Trophoblast cell (in vitro differentiated cells and primary cell): ENCODE results near the gene CYB5RL. TPM values are rescaled to one million over a fixed set of nuclear protein-coding genes. Genes with fewer than 3 reads are reported as not detected.

Source experiments
- DNase-seq, 2 donors: peaks; one replicate each; pipeline ENCODE4 v3.0.0-alpha.2; 2016
- H2AFZ ChIP-seq: 2 replicates; pipeline ENCODE4 v1.6.1; 2013; ENCODE audit warnings: low read length, moderate library complexity, mild to moderate bottlenecking; ENCODE audit not compliant: insufficient read depth, poor library complexity
- H2AK5ac ChIP-seq: 2 replicates; pipeline ENCODE4 v1.6.1; 2013; ENCODE audit warnings: mild to moderate bottlenecking, low read length
- H2BK120ac ChIP-seq: 2 replicates; pipeline ENCODE4 v1.6.1; 2013; ENCODE audit warnings: low read length, mild to moderate bottlenecking, moderate library complexity; ENCODE audit not compliant: insufficient read depth, poor library complexity
- H2BK12ac ChIP-seq: 2 replicates; pipeline ENCODE4 v1.6.1; 2013; ENCODE audit warnings: mild to moderate bottlenecking, low read length, moderate library complexity
- H2BK5ac ChIP-seq: 2 replicates; pipeline ENCODE4 v1.6.1; 2013; ENCODE audit warnings: low read length, low read depth, moderate library complexity, mild to moderate bottlenecking; ENCODE audit not compliant: poor library complexity
- H3K14ac ChIP-seq: 2 replicates; pipeline ENCODE4 v1.6.1; 2013; ENCODE audit warnings: mild to moderate bottlenecking, low read length
- H3K18ac ChIP-seq: 2 replicates; pipeline ENCODE4 v1.6.1; 2013; ENCODE audit warnings: mild to moderate bottlenecking, low read length
- H3K23ac ChIP-seq: 2 replicates; pipeline ENCODE4 v1.6.1; 2013; ENCODE audit warnings: low read length
- H3K27ac ChIP-seq: 2 replicates; pipeline ENCODE4 v1.5.1; 2013; ENCODE audit warnings: low read depth, mild to moderate bottlenecking, inconsistent platforms, low read length, moderate library complexity
- H3K27me3 ChIP-seq: 2 replicates; pipeline ENCODE4 v1.6.1; 2013; ENCODE audit warnings: inconsistent platforms, mild to moderate bottlenecking, low read length, moderate library complexity; ENCODE audit not compliant: insufficient read depth
- H3K36me3 ChIP-seq, 2 experiments: 1 replicate in 1 of 2; 2 replicates in 1 of 2; pipeline ENCODE4 v1.6.1; 2013; ENCODE audit warnings: low read length in 2 of 2, mild to moderate bottlenecking in 2 of 2, moderate library complexity in 1 of 2; ENCODE audit not compliant: insufficient read depth in 2 of 2, control insufficient read depth in 1 of 2
- H3K4ac ChIP-seq: 2 replicates; pipeline ENCODE4 v1.6.1; 2013; ENCODE audit warnings: low read depth, mild to moderate bottlenecking, low read length, moderate library complexity
- H3K4me1 ChIP-seq, 2 experiments: 1 replicate in 1 of 2; 2 replicates in 1 of 2; pipeline ENCODE4 v1.6.1; 2013; ENCODE audit warnings: low read length in 2 of 2, mild to moderate bottlenecking in 2 of 2, moderate library complexity in 1 of 2; ENCODE audit not compliant: insufficient read depth in 2 of 2, control insufficient read depth in 1 of 2
- H3K4me2 ChIP-seq: 2 replicates; pipeline ENCODE4 v1.6.1; 2013; ENCODE audit warnings: inconsistent platforms, mild to moderate bottlenecking, low read length, moderate library complexity
- H3K4me3 ChIP-seq: 2 replicates; pipeline ENCODE4 v1.5.1; 2013; ENCODE audit warnings: mild to moderate bottlenecking, low read depth, low read length, inconsistent platforms
- H3K79me1 ChIP-seq: one replicate; pipeline ENCODE4 v1.6.1; 2013; ENCODE audit warnings: low read length
- H3K79me2 ChIP-seq: 2 replicates; pipeline ENCODE4 v1.6.1; 2013; ENCODE audit warnings: low read length, mild to moderate bottlenecking; ENCODE audit not compliant: control insufficient read depth, insufficient read depth, poor library complexity
- H3K9ac ChIP-seq: 2 replicates; pipeline ENCODE4 v1.6.1; 2013; ENCODE audit warnings: mild to moderate bottlenecking, low read length
- H3K9me3 ChIP-seq: 2 replicates; pipeline ENCODE4 v1.6.1; 2013; ENCODE audit warnings: low read depth, mild to moderate bottlenecking, control low read depth, inconsistent platforms, low read length; ENCODE audit not compliant: insufficient read depth
- H4K12ac ChIP-seq: 2 replicates; pipeline ENCODE4 v1.6.1; 2013; ENCODE audit warnings: low read depth, mild to moderate bottlenecking, low read length, moderate library complexity
- H4K8ac ChIP-seq: 2 replicates; pipeline ENCODE4 v1.6.1; 2013; ENCODE audit warnings: low read depth, mild to moderate bottlenecking, low read length, moderate library complexity
- H4K91ac ChIP-seq: one replicate; pipeline ENCODE4 v1.6.1; 2013; ENCODE audit warnings: low read depth, mild to moderate bottlenecking, low read length, moderate library complexity
- whole genome bisulfite sequencing: extraction: QIAGEN DNeasy Blood & Tissue Kit; methylation state at CpG from one replicate; pipeline ENCODE4 v1.1.7; 2013; ENCODE audit warnings: missing lambda C conversion rate; ENCODE audit not compliant: insufficient read length, insufficient coverage; ENCODE audit errors: extremely low coverage; 5-methylcytosine and 5-hydroxymethylcytosine counted together
- polyA plus RNA-seq: library from polyadenylated mRNA; stranded (reverse); fragments of 200-250 nt; gene quantifications from 2 replicates; pipeline ENCODE4 v1.2.3, GENCODE V29; 2013

CYB5RL gene, protein sequence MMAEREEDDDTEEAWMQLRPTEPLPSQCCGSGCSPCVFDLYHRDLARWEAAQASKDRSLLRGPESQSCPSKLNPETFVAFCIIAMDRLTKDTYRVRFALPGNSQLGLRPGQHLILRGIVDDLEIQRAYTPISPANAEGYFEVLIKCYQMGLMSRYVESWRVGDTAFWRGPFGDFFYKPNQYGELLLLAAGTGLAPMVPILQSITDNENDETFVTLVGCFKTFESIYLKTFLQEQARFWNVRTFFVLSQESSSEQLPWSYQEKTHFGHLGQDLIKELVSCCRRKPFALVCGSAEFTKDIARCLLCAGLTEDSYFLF
- polyA plus RNA-seq: 2.4 and 2.5 TPM in 2 replicates

DNA sequence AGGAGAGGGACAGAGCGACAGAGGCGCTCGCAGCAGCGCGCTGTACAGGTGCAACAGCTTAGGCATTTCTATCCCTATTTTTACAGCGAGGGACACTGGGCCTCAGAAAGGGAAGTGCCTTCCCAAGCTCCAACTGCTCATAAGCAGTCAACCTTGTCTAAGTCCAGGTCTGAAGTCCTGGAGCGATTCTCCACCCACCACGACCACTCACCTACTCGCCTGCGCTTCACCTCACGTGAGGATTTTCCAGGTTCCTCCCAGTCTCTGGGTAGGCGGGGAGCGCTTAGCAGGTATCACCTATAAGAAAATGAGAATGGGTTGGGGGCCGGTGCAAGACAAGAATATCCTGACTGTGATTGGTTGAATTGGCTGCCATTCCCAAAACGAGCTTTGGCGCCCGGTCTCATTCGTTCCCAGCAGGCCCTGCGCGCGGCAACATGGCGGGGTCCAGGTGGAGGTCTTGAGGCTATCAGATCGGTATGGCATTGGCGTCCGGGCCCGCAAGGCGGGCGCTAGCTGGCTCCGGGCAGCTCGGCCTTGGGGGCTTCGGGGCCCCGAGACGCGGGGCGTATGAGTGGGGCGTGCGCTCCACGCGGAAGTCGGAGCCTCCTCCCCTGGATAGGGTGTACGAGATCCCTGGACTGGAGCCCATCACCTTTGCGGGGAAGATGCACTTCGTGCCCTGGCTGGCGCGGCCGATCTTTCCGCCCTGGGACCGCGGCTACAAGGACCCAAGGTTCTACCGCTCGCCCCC is at the start of gene CYB5RL, which contains the start of gene MRPL37:
Gene CYB5RL (minus strand): TSS at position 266 of the 754 bp plus-strand sequence. CDS start 4,414 bp downstream, outside the sequence.
Gene MRPL37 (plus strand): TSS at position 403 of the 754 bp plus-strand sequence. CDS start 77 bp downstream, at position 480.
- peak within 1 kb of the TSS; percentile 83 for H2BK120ac ChIP-seq
- H3K27ac ChIP-seq: no peak within 1 kb of the TSS
- H3K14ac ChIP-seq: peak within 1 kb of the TSS; percentile 90
- H4K8ac ChIP-seq: peak within 1 kb of the TSS; percentile 97
- peak within 1 kb of the TSS; percentile 75 for H4K12ac ChIP-seq
- H2AFZ ChIP-seq: peak within 1 kb of the TSS; percentile 54
- peak within 1 kb of the TSS; percentile 85 for H4K91ac ChIP-seq
- H3K4me1 ChIP-seq: peaks cover 3 to 7% of the 10 kb centered on the region in 2 experiments
- no peak within 1 kb of the TSS for H2BK12ac ChIP-seq
- DNase-seq: peak; percentile 94 to 98
- peak within 1 kb of the TSS; percentile 90 for H3K9ac ChIP-seq
- H3K27me3 ChIP-seq: no peaks in the 10 kb centered on the region
- H2BK5ac ChIP-seq: peak within 1 kb of the TSS; percentile 49
- no CpG with 5 or more reads among the region's 51 CpGs for WGBS
- H2AK5ac ChIP-seq: peak within 1 kb of the TSS; percentile 67
- no peaks in the 10 kb centered on the region for H3K9me3 ChIP-seq
- H3K23ac ChIP-seq: no peak within 1 kb of the TSS
- H3K4me3 ChIP-seq: peak within 1 kb of the TSS; percentile 88
- peaks cover 1 to 5% of the 10 kb centered on the region in 2 experiments for H3K36me3 ChIP-seq
- peak within 1 kb of the TSS; percentile 84 for H3K18ac ChIP-seq
- H3K4ac ChIP-seq: peak within 1 kb of the TSS; percentile 83
- peaks cover 7% of the 10 kb centered on the region for H3K79me2 ChIP-seq
- H3K79me1 ChIP-seq: peaks cover 6% of the 10 kb centered on the region
- peak within 1 kb of the TSS; percentile 72 for H3K4me2 ChIP-seq

DNA sequence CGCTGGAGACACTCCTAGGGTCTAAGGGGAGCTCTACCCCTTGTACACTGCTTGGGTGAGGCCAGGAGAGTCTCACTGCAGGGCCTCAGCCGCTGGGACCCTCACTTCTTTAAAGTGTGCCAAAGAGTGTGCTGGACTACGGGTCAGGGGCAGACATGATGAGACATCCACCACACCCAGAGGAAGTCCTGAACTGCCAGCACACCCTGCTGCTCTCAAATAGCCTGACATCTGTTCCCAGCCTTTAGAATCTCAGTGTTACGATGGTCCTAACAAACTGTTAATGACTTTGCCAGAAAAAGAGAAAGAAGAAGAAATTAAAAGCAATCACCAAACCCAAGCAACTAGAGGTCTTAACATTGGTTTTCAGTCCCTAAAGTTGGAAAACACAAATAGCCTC is 49.1 kb upstream of the CYB5RL start:
- WGBS: no CpG with 5 or more reads among the region's 4 CpGs
- no peak for DNase-seq

DNA sequence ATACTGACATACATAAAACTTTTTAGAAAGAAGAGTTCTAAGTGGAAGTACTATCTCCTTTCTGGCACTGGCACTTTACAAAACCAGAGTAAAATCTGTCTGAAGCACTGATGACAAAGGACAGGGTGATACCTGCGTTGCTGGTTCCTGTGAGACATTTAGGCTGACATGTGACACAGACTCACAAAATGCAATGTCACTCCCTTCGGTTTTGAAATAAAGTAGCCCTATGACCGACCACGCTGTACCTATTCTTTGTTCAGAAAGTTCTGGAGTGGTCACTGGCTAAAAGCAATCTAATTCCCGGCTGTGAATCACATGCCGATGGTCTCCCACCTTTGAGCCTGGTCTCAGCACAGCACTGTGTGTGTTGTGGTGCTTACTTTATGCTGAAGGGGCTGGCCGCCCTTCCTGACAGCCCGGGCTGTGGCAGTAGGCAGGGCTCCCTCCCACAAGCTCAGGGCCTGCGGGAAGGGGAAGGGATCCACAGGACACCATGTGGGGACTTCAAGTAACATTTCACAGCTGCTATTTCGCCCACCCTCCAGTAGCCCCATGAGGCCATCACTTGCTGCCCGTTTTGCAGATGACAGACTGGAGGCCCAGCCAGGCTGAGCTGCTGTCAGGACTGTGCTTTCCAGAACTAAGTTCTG is 48.2 kb upstream of the CYB5RL start:
- Histone ChIP-seq H3K4me3 (no peak overlapping the region), H3K9me3 (no peaks in the 10 kb centered on the region), H3K27me3 (no peaks in the 10 kb centered on the region), H3K36me3 (peaks cover 61 to 68% of the 10 kb centered on the region in 2 experiments), H3K4me2 (no peak overlapping the region), H2BK12ac (no peak overlapping the region), H3K4ac (no peak overlapping the region), H3K4me1 (peaks cover 0 to 11% of the 10 kb centered on the region in 2 experiments), H4K91ac (no peak overlapping the region), H3K18ac (no peak overlapping the region), H4K8ac (no peak overlapping the region), H2BK5ac (no peak overlapping the region), H2BK120ac (no peak overlapping the region), H2AFZ (no peak overlapping the region), H4K12ac (no peak overlapping the region), H3K23ac (no peak overlapping the region), H2AK5ac (no peak overlapping the region), H3K14ac (no peak overlapping the region), H3K79me1 (no peaks in the 10 kb centered on the region), H3K27ac (no peak overlapping the region), H3K9ac (no peak overlapping the region), H3K79me2 (no peaks in the 10 kb centered on the region)
- DNase-seq: no peak
- no CpG with 5 or more reads among the region's 11 CpGs for WGBS

More for the DNA sequence above, 49.1 kb upstream of the CYB5RL start:
- Histone ChIP-seq H2BK5ac (no peak overlapping the region), H3K36me3 (peaks cover 53 to 61% of the 10 kb centered on the region in 2 experiments), H2BK120ac (no peak overlapping the region), H3K9ac (no peak overlapping the region), H3K4ac (no peak overlapping the region), H3K27me3 (no peaks in the 10 kb centered on the region), H3K4me3 (no peak overlapping the region), H4K91ac (no peak overlapping the region), H3K14ac (no peak overlapping the region), H3K4me1 (peaks cover 5 to 18% of the 10 kb centered on the region in 2 experiments), H3K23ac (no peak overlapping the region), H4K12ac (no peak overlapping the region), H3K79me2 (no peaks in the 10 kb centered on the region), H3K4me2 (no peak overlapping the region), H3K27ac (no peak overlapping the region), H2BK12ac (no peak overlapping the region), H4K8ac (no peak overlapping the region), H3K18ac (no peak overlapping the region), H3K9me3 (no peaks in the 10 kb centered on the region), H2AK5ac (no peak overlapping the region), H2AFZ (no peak overlapping the region), H3K79me1 (no peaks in the 10 kb centered on the region)

DNA sequence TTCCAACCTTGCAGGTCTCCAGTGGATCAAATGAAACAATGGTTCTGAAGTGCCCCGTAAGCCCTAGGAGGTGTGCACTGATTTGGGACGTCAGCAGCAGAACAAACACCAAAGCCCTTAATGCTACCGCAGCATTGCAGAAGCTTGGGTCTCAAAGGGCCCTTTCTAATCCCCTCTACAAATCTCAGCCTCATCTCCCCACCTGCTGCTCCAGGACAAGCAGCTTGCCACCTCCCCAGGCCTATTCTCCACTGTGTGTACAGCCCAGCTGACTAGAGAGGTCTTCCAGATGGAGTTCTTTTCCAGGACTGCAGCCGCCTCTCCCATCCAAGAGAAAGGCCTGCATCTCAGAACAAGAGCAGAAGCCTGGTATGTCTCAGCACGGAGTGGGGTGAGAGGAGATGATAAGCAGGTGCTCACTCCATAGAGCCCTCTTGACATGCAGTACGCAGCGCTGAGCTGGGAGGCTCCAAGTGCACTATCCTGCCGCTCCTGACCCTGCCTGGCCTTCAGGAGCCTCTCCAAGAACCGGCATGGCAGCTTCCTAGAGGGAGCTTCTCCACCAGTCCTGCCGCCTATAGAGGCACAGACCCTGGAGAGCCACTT is 46.4 kb upstream of the CYB5RL start:
- Histone ChIP-seq H4K91ac (no peak overlapping the region), H3K9ac (no peak overlapping the region), H3K27ac (no peak overlapping the region), H3K4me3 (no peak overlapping the region), H3K9me3 (no peaks in the 10 kb centered on the region), H3K36me3 (peaks cover 66 to 73% of the 10 kb centered on the region in 2 experiments), H3K79me2 (no peaks in the 10 kb centered on the region), H4K12ac (no peak overlapping the region), H3K79me1 (no peaks in the 10 kb centered on the region), H2BK120ac (no peak overlapping the region), H2AK5ac (no peak overlapping the region), H4K8ac (no peak overlapping the region), H3K23ac (no peak overlapping the region), H2BK12ac (no peak overlapping the region), H3K18ac (no peak overlapping the region), H3K27me3 (no peaks in the 10 kb centered on the region), H3K4ac (no peak overlapping the region), H3K14ac (no peak overlapping the region), H2BK5ac (no peak overlapping the region), H3K4me1 (peaks cover 0 to 11% of the 10 kb centered on the region in 2 experiments), H3K4me2 (no peak overlapping the region), H2AFZ (no peak overlapping the region)
- DNase-seq: no peak
- no CpG with 5 or more reads among the region's 10 CpGs for WGBS
